OCI-LY1 (cell line): Measurements from ENCODE around the gene IL26.
"Not testable (repeated sequence)": the region's sequence is repeated elsewhere in the genome, so short reads cannot be mapped to it uniquely, and the experiment has no call there.

Experiments used
- H2AFZ ChIP-seq: fragments of 200-600 bp; sonication (generic), shearing (Covaris generic); 2 replicates; pipeline ENCODE4 v1.6.0; 2014; ENCODE audit warnings: antibody characterized with exemption, mild to moderate bottlenecking, low read length
- H3F3A ChIP-seq: fragments of 200-600 bp; sonication (generic), shearing (Covaris generic); 2 replicates; pipeline ENCODE4 v1.6.0; 2014; ENCODE audit warnings: mild to moderate bottlenecking, antibody characterized with exemption, low read length, moderate library complexity; ENCODE audit not compliant: insufficient read depth
- H3K27ac ChIP-seq: fragments of 200-600 bp; sonication (generic); 2 replicates; pipeline ENCODE4 v1.5.1; 2014; ENCODE audit warnings: low read length, mixed run types, mild to moderate bottlenecking, low read depth; ENCODE audit not compliant: poor library complexity, severe bottlenecking
- H3K27me3 ChIP-seq: fragments of 200-600 bp; sonication (generic); 2 replicates; pipeline ENCODE4 v1.6.0; 2014; ENCODE audit warnings: antibody characterized with exemption, mild to moderate bottlenecking, low read length, moderate library complexity; ENCODE audit not compliant: insufficient read depth
- H3K36me3 ChIP-seq: fragments of 200-600 bp; sonication (generic); 2 replicates; pipeline ENCODE4 v1.6.1; 2014; ENCODE audit warnings: mild to moderate bottlenecking, antibody characterized with exemption, low read length, moderate library complexity, mixed read lengths; ENCODE audit not compliant: insufficient read depth
- H3K4me1 ChIP-seq: fragments of 200-600 bp; sonication (generic); 2 replicates; pipeline ENCODE4 v1.5.1; 2014; ENCODE audit warnings: mild to moderate bottlenecking, low read length, moderate library complexity; ENCODE audit not compliant: insufficient read depth, severe bottlenecking
- H3K4me2 ChIP-seq: fragments of 200-600 bp; sonication (generic), shearing (Covaris generic); 2 replicates; pipeline ENCODE4 v1.6.1; 2014; ENCODE audit warnings: low read length
- H3K4me3 ChIP-seq: fragments of 200-600 bp; sonication (generic); 2 replicates; pipeline ENCODE4 v1.5.1; 2014; ENCODE audit warnings: low read length, low read depth, mild to moderate bottlenecking, mixed read lengths; ENCODE audit not compliant: poor library complexity, severe bottlenecking
- H3K79me2 ChIP-seq: fragments of 200-600 bp; shearing (Covaris generic); 2 replicates; pipeline ENCODE4 v1.6.1; 2016; ENCODE audit warnings: mixed run types, low read length, mixed read lengths; ENCODE audit not compliant: insufficient read depth
- H3K9ac ChIP-seq: fragments of 200-600 bp; sonication (generic), shearing (Covaris generic); 2 replicates; pipeline ENCODE4 v1.6.1; 2014; ENCODE audit warnings: mild to moderate bottlenecking, low read length, mixed read lengths
- H3K9me2 ChIP-seq: fragments of 200-600 bp; sonication (generic), shearing (Covaris generic); 2 replicates; pipeline ENCODE4 v1.6.1; 2014; ENCODE audit warnings: low read depth, mild to moderate bottlenecking, low read length, mixed read lengths
- H3K9me3 ChIP-seq: fragments of 200-600 bp; shearing (Covaris generic); 2 replicates; pipeline ENCODE4 v1.6.1; 2014; ENCODE audit warnings: low read length, mixed read lengths
- H4K20me1 ChIP-seq: fragments of 200-600 bp; sonication (generic), shearing (Covaris generic); 2 replicates; pipeline ENCODE4 v1.6.0; 2016; ENCODE audit warnings: mild to moderate bottlenecking, low read length; ENCODE audit not compliant: insufficient read depth
- CTCF ChIP-seq: fragments of 200-600 bp; sonication (generic), shearing (Covaris generic); IDR thresholded peaks from 2 replicates; pipeline ENCODE4 v1.5.1; 2017; ENCODE audit warnings: mild to moderate bottlenecking, antibody characterized with exemption, low read length, moderate library complexity, mixed read lengths
- EZH2 ChIP-seq: fragments of 200-600 bp; sonication (generic), shearing (Covaris generic); IDR thresholded peaks from 2 replicates; pipeline ENCODE4 v1.8.0; 2017; ENCODE audit warnings: borderline replicate concordance, mixed run types, mild to moderate bottlenecking, antibody characterized with exemption, low read length, moderate library complexity, mixed read lengths

The IL26 gene

GRCh38 chr12:68177562-68177961, 48.0 kb downstream of the IL26 start:
- Histone ChIP-seq H3K4me3 (no peak overlapping the region), H3K36me3 (no peaks in the 10 kb centered on the region), H3F3A (no peaks in the 10 kb centered on the region), H3K9me2 (no peaks in the 10 kb centered on the region), H3K79me2 (no peaks in the 10 kb centered on the region), H3K4me1 (peaks cover 15% of the 10 kb centered on the region), H2AFZ (no peak overlapping the region), H3K4me2 (no peak overlapping the region), H3K9me3 (no peaks in the 10 kb centered on the region), H3K27ac (no peak overlapping the region), H3K9ac (no peak overlapping the region), H4K20me1 (no peaks in the 10 kb centered on the region), H3K27me3 (no peaks in the 10 kb centered on the region)
- TF ChIP-seq EZH2 (no peak), CTCF (no peak)

GRCh38 chr12:68176257-68176656, 49.4 kb downstream of the IL26 start:
- Histone ChIP-seq H3K9me3 (no peaks in the 10 kb centered on the region), H3F3A (no peaks in the 10 kb centered on the region), H3K4me3 (no peak overlapping the region), H4K20me1 (no peaks in the 10 kb centered on the region), H3K36me3 (no peaks in the 10 kb centered on the region), H3K79me2 (no peaks in the 10 kb centered on the region), H3K4me2 (no peak overlapping the region), H2AFZ (no peak overlapping the region), H3K9me2 (no peaks in the 10 kb centered on the region), H3K27me3 (no peaks in the 10 kb centered on the region), H3K9ac (no peak overlapping the region), H3K4me1 (peaks cover 15% of the 10 kb centered on the region), H3K27ac (no peak overlapping the region)
- TF ChIP-seq EZH2 (no peak), CTCF (no peak)

GRCh38 chr12:68175557-68176061, 50.0 kb downstream of the IL26 start:
- no peaks in the 10 kb centered on the region for H3K9me2 ChIP-seq
- no peak for TF ChIP-seq CTCF
- TF ChIP-seq EZH2, result no peak
- H3K9ac ChIP-seq, result no peak overlapping the region
- H3K4me3 ChIP-seq, result no peak overlapping the region
- no peak overlapping the region for H3K4me2 ChIP-seq
- peaks cover 9% of the 10 kb centered on the region for H3K4me1 ChIP-seq
- no peaks in the 10 kb centered on the region for H3K36me3 ChIP-seq
- H3K79me2 ChIP-seq, result no peaks in the 10 kb centered on the region
- no peaks in the 10 kb centered on the region for H3K9me3 ChIP-seq
- H3K27me3 ChIP-seq, result no peaks in the 10 kb centered on the region
- no peak overlapping the region for H2AFZ ChIP-seq
- H4K20me1 ChIP-seq, result no peaks in the 10 kb centered on the region
- no peaks in the 10 kb centered on the region for H3F3A ChIP-seq
- no peak overlapping the region for H3K27ac ChIP-seq

- H3K9me3 ChIP-seq, H3K79me2 ChIP-seq, H3K36me3 ChIP-seq, H3F3A ChIP-seq, H2AFZ ChIP-seq, H3K4me3 ChIP-seq, H4K20me1 ChIP-seq, H3K9ac ChIP-seq, H3K4me1 ChIP-seq, H3K9me2 ChIP-seq, H3K27me3 ChIP-seq, H3K4me2 ChIP-seq, H3K27ac ChIP-seq: not testable (repeated sequence)
Measured at GRCh38 chr12:68174761-68175160, 50.8 kb downstream of the IL26 start.
